Inflammatory macrophage treated with lipopolysaccharide for 4 hours (primary cell): Measurements from ENCODE around the gene CCNG2.

Source experiments
- DNase-seq: peaks from one replicate; pipeline ENCODE4 v3.0.0-alpha.2; 2020

CCNG2 gene

GRCh38 chr4:77179519-77179918 is 22.5 kb downstream of the CCNG2 start:
- no peak for DNase-seq

- no peak for DNase-seq
Measured at GRCh38 chr4:77181720-77182119, 24.7 kb downstream of the CCNG2 start.

GRCh38 chr4:77183777-77184420 is 26.9 kb downstream of the CCNG2 start:
- DNase-seq = peak; percentile 65

DNA sequence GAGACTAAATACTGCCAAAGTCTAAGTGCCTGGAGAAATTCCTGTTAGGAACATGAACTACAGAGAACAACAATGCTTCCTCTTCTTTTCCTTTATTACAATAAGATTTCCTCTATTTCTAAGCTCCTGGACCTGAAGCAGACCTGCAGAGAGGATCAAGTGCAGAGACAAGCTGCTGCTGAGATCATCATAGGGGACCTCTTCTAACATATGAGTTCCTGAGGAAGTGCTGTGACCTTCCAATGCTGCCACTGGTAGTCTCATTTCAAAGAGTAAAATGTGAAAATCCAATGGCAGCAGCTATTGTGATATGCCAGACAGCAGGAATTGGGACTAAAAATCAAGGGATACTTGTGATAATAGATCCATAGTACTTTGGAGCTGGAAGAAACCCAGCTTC is 28.0 kb downstream of the CCNG2 start:
- DNase-seq = peak; percentile 42

DNA sequence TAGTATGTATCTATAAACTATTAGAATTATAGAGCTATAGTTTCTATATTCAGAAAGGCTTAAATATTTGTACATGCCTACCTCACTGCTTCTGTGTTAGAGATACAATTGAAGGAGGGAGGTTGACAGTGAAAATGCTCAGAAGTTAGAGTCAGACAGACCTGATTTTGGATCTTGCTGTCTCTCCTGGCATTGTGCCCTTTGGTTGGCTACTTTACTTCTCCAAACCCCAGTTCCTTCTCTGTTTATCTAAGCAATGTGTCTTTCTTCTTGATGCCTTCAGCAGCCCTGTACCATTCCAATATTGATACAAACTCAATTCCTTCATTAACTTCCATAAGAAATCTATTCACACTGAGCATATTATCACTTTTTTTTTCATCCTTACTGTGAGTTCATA is 28.7 kb downstream of the CCNG2 start:
- no peak for DNase-seq

DNA sequence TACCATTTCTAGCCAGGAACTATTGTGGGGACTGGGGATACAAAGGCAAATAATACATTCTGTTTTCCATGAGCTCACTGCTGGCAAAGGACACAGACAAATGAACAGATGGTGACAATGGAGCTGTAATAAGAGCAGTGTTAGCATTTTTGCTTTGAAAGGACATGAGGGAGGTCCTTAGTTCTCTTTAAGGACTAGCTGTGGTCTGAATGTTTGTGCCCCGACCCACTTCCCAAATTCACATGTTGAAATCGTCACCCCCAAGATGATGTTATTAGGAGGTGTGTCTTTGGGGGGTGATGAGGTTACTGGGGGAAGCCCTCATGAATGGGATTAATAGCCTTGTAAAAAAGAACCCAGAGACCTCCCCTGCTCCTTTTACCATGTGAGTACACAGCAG is 30.3 kb downstream of the CCNG2 start:
- no peak for DNase-seq

GRCh38 chr4:77188498-77189220 is 31.7 kb downstream of the CCNG2 start:
- no peak for DNase-seq

DNA sequence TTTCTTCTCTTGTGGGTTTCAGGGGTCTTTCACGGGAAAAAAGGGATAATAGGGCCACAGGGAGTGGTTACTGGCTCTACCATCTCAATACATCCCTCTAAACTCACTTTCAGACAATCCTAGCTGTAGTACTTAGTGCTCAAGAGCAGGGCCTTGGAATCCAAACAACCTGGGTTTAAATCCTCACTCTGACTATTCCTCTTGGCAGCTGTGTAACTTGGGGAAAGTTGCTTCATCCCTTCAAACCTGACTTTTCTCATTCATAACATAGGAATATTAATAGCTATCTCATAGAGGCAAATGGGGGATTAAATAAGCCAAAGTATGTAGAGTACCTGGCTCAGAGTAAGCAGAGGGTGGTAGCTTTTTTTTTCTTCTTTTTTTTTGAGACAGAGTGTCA is 32.4 kb downstream of the CCNG2 start:
- no peak for DNase-seq

DNA sequence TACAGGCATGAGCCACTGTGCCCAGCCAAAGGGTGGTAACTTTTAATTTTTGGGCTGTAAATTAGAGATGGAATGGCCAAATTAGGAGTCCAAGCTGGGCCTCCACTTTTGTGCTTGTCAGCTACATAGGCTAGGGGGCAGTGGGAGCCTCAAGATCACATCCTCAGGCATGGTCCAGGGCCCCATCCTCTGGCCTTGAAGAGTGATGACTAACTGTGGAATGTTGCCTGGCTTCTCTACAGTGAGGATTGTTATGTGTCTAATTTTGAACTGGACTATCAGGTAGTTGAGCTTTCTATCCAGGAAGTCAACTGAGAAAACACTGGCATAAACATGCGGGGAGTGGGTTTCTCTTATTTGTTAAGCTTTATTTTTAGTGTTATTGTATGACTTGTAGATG is 33.0 kb downstream of the CCNG2 start:
- no peak for DNase-seq

DNA sequence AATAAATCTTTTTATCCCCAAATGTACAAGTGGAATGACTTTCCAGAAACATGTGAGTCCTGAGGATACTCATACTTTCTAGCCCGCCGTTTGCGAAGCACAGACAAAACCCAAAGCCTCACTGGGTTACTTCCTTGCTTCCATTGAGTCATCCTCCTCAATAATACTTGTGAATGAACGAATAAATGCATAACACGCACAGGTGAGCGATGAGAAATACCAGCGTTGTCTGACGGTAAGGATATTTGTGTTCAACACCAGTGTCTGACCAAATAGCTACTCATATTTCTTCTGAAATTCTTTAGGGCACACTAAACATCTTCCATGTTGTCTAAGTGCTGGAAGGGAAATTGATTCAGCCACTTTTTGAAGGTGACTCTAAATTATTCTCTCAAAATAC is 36.0 kb downstream of the CCNG2 start:
- no peak for DNase-seq

GRCh38 chr4:77193511-77194102 is 36.6 kb downstream of the CCNG2 start:
- DNase-seq = peak; percentile 77

- no peak for DNase-seq
Measured at GRCh38 chr4:77194366-77194765, 37.4 kb downstream of the CCNG2 start.

DNA sequence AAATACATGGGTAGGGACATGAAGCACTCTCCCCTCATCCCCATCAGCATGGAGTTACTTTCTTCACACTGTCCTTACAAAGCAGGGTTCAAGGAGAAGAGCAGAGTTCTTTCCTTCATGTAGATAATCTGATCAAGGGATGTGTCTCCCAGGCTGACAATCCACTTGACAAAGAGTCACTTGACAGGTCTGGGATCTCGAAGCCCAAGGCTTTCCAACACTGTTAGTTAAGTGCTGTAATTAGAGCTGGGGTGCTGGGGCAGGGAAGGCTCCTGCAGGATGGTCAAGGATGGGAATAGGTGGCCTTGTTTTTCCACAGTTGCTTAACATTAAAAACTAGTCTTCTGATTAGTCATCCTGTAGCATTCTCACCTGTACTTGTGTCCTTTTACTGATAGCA is 38.0 kb downstream of the CCNG2 start:
- no peak for DNase-seq

- DNase-seq = peak; percentile 79
Measured at GRCh38 chr4:77196866-77197265, 39.9 kb downstream of the CCNG2 start.

DNA sequence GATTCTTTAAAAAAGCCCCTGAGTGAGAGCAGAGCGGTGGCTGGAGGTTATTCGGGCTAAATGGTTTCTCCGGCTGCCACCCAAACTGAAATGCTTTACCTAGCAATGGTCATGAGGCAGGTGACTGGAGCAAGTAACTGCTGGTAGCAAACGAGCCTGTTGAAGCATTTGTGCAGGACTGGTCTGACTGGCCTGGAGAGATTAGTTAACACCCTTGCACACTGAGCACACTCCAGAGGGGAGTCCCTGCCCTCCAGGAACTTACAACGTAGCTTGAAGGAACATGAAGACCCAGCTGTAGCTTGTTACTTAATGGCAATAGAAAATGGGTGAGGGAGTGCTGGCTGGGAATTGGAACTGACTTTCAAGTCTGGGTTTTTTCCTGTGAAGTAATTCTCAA is 40.4 kb downstream of the CCNG2 start:
- no peak for DNase-seq

DNA sequence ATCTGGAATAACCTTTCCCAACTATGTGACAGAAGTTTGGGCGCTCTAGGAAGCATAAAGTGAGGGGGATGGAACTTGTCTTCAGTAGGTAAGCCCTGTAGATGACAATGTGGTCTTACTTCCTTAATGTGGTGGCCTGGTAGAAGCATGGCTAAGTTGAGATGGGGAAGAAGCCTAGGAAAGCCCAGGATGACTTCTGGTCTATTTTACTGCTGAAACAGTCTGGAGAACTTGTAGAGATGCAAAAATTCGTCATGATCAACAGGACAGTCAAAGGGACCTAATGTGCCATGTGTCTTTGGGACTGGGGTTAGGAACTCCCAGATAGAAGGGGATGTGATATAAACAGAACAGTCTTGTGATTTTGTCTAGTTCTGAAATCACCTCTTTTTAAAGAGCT is 40.8 kb downstream of the CCNG2 start:
- peak; percentile 36 for DNase-seq

DNA sequence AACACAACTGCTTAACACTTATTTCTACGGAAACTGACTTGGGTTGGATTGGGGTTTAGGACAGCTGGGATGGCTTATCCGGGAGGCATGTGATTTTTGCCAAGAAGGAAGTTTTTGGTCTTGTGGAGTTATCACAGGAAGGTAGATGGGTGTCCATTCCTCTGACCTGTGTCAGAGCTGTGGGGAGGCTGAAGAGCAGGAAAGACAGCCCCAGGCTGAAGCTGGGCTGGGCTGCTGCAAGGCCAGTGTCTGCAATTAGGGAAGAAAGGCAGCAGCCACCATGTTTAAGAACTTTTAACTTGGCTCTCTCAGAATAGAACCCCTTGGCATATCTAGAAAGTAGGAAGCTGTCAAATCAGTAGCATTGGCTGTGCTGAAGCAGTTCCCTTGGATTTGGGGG is 42.3 kb downstream of the CCNG2 start:
- no peak for DNase-seq

DNA sequence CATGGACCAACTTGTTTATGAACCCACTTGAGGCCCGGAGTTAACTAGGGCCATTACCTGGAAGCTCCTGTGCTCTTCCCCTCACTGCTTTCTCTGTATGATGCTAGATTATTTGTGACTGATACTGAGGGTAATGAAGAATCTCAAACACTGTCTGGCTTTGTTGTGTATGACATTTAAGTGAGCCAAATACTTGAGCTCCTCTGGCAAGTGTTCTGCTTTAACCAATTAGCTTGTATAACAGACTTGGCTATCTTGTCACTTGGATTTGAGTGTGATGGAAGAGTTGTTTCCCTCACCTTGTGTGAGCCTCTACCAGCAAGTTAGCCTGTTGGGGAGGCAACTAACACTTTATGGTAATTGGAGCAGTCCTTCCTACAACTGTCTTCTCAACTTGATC is 42.7 kb downstream of the CCNG2 start:
- no peak for DNase-seq

GRCh38 chr4:77201343-77201742 is 44.3 kb downstream of the CCNG2 start:
- no peak for DNase-seq

- no peak for DNase-seq
Measured at GRCh38 chr4:77201857-77202256, 44.9 kb downstream of the CCNG2 start.

GRCh38 chr4:77202491-77202890 is 45.5 kb downstream of the CCNG2 start:
- no peak for DNase-seq

GRCh38 chr4:77203380-77204197 is 46.6 kb downstream of the CCNG2 start:
- DNase-seq = peak; percentile 81

DNA sequence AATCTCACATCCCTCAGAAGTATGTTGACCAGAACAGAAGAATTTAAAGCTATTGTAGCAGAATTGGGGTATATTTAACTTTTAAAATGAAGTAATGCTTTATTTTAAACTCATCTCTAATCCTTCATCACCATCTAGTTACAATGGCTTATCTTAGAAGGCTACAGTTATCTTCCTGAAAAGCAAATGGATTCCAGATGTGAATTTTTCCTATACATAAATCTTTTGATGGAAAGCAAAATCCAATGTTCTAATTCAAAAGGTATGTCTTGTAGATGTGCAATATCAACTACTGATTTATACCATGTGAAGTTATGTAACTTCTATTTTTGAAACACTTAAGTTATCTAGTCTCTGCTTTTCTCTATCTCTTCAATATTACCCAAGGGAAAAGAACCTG is 47.6 kb downstream of the CCNG2 start:
- no peak for DNase-seq

GRCh38 chr4:77209012-77209411 is 52.0 kb downstream of the CCNG2 start:
- no peak for DNase-seq
